AG08395 (cell line): ENCODE results near the gene THOC2.
"Not testable (repeated sequence)": the region's sequence is repeated elsewhere in the genome, so short reads cannot be mapped to it uniquely, and the experiment has no call there.

ENCODE experiments used
- DNase-seq: peaks from one replicate; pipeline ENCODE4 v3.0.0; 2012; ENCODE audit warnings: mixed read lengths, low spot score

Gene THOC2

GRCh38 chrX:123664467-123665167 lies 68.2 kb downstream of the THOC2 start:
- DNase-seq, result peak; percentile 6

- not testable (repeated sequence) for DNase-seq
Measured at GRCh38 chrX:123663720-123664119, 69.1 kb downstream of the THOC2 start.

GRCh38 chrX:123656507-123656906 lies 76.3 kb downstream of the THOC2 start:
- not testable (repeated sequence) for DNase-seq

GRCh38 chrX:123648811-123649181 lies 84.1 kb downstream of the THOC2 start:
- not testable (repeated sequence) for DNase-seq

- DNase-seq, result no peak
Measured at GRCh38 chrX:123648028-123648810, 84.6 kb downstream of the THOC2 start.

GRCh38 chrX:123647244-123647643 lies 85.6 kb downstream of the THOC2 start:
- no peak for DNase-seq

- DNase-seq, result no peak
Measured at GRCh38 chrX:123629502-123629901, 103.3 kb downstream of the THOC2 start.

GRCh38 chrX:123626962-123627361 lies 105.9 kb downstream of the THOC2 start:
- DNase-seq, result peak; percentile 29

GRCh38 chrX:123625952-123626351 lies 106.9 kb downstream of the THOC2 start:
- DNase-seq, result no peak

GRCh38 chrX:123625477-123625876 lies 107.4 kb downstream of the THOC2 start:
- no peak for DNase-seq

GRCh38 chrX:123617007-123617406 lies 115.8 kb downstream of the THOC2 start:
- no peak for DNase-seq

GRCh38 chrX:123610915-123611314 lies 121.9 kb downstream of the THOC2 start:
- DNase-seq, result no peak

GRCh38 chrX:123607806-123608205 lies 125.0 kb downstream of the THOC2 start:
- no peak for DNase-seq

GRCh38 chrX:123607270-123607669 lies 125.6 kb downstream of the THOC2 start:
- DNase-seq, result no peak

GRCh38 chrX:123603491-123603890 lies 129.4 kb downstream of the THOC2 start:
- peak; percentile 2 for DNase-seq

- DNase-seq, result no peak
Measured at GRCh38 chrX:123601437-123601836, 131.4 kb downstream of the THOC2 start.

GRCh38 chrX:123600181-123600580 lies 132.7 kb downstream of the THOC2 start:
- no peak for DNase-seq

GRCh38 chrX:123590842-123591486 lies 141.9 kb downstream of the THOC2 start:
- peak; percentile 7 for DNase-seq

- no peak for DNase-seq
Measured at GRCh38 chrX:123588723-123589122, 144.1 kb downstream of the THOC2 start.

GRCh38 chrX:123581586-123581985 lies 151.3 kb downstream of the THOC2 start:
- no peak for DNase-seq

- DNase-seq, result no peak
Measured at GRCh38 chrX:123580792-123581191, 152.1 kb downstream of the THOC2 start.

- not testable (repeated sequence) for DNase-seq
Measured at GRCh38 chrX:123574027-123574426, 158.8 kb downstream of the THOC2 start.

- no peak for DNase-seq
Measured at GRCh38 chrX:123570011-123570590, 162.8 kb downstream of the THOC2 start.
